AG10803 (cell line): ENCODE data around the gene BOD1.

Experiments
- DNase-seq: peaks from one replicate; pipeline ENCODE4 v3.0.0; 2010; ENCODE audit warnings: low read depth
- H3K4me3 ChIP-seq: 2 replicates; pipeline ENCODE4 v1.5.1; 2011; ENCODE audit warnings: mild to moderate bottlenecking, low read length, control low read depth
- TF ChIP-seq, protein P1 (sequence below): conservative IDR thresholded peaks from 2 replicates; pipeline ENCODE4 v1.5.1; 2011; ENCODE audit warnings: mild to moderate bottlenecking, low read length, control low read depth, inconsistent platforms

Gene BOD1

GRCh38 chr5:173625261-173625660 is 8.8 kb upstream of the BOD1 start:
- H3K4me3 ChIP-seq: no peak overlapping the region
- DNase-seq: no peak
- TF ChIP-seq, protein P1, sequence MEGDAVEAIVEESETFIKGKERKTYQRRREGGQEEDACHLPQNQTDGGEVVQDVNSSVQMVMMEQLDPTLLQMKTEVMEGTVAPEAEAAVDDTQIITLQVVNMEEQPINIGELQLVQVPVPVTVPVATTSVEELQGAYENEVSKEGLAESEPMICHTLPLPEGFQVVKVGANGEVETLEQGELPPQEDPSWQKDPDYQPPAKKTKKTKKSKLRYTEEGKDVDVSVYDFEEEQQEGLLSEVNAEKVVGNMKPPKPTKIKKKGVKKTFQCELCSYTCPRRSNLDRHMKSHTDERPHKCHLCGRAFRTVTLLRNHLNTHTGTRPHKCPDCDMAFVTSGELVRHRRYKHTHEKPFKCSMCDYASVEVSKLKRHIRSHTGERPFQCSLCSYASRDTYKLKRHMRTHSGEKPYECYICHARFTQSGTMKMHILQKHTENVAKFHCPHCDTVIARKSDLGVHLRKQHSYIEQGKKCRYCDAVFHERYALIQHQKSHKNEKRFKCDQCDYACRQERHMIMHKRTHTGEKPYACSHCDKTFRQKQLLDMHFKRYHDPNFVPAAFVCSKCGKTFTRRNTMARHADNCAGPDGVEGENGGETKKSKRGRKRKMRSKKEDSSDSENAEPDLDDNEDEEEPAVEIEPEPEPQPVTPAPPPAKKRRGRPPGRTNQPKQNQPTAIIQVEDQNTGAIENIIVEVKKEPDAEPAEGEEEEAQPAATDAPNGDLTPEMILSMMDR: no peak

- no peak for DNase-seq
- TF ChIP-seq, protein P1: no peak
Measured at GRCh38 chr5:173624282-173624681, 7.8 kb upstream of the BOD1 start.

GRCh38 chr5:173623789-173624188 is 7.3 kb upstream of the BOD1 start:
- TF ChIP-seq, protein P1: no peak
- H3K4me3 ChIP-seq: no peak overlapping the region
- no peak for DNase-seq

More at GRCh38 chr5:173624282-173624681, 7.8 kb upstream of the BOD1 start:
- H3K4me3 ChIP-seq: no peak overlapping the region

DNA sequence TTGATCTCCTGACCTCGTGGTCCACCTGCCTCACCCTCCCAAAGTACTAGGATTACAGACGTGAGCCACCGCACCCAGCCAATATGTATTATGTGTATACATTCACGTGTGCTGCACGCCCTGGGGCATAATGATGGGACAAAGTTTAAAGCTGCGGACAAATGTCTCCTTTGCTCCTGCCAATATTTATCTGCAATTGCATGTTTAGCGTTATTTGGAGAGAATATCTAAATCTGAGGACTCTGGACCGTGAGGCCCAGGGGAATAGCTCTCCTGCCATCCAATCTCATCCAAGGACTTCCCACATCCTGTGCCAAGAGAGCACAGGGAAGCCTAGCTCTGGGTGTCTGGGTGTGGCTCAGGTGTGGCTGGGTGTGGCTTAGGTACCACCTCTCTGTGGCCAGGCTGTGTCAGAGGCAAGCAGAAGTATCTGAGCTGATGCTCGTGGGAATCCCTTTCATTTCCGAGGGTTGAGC is 6.9 kb upstream of the BOD1 start:
- TF ChIP-seq, protein P1: no peak
- H3K4me3 ChIP-seq: no peak overlapping the region
- DNase-seq: no peak

DNA sequence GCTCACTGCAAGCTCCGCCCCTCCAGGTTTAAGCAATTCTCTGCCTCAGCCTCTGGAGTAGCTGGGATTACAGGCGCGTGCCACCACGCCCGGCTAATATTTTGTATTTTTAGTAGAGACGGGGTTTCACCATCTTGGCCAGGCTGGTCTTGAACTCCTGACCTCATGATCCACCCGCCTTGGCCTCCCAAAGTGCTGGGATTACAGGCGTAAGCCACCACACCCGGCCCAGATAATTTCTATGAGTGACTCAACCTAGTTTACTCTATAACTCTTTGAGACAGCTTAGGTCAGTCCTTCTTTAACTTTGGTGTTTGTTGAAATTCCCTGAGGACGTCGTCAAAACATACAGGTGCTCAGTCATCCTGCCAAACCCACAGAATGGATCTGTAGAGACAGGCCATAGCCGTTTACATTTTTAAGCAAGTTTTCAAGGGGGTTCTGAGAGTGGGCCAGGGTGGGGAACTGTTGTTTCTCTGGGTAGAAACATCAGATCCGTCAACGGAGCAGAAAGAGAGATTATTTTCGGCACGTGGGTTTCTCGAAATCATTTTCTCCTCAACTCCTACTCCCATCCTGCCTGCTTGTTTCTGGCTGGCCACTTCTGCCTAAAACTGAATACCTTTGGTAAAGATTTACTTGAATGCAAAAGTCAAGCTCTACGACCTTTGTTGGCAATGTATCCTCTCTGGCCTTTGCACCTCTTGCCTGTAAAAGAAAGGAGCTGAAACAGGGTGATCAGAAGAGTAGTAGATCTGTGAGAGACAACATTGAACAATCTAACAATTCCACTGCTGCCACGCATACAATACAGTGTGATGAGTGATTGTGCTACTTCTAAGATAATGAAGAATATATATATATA is 6.0 kb upstream of the BOD1 start:
- H3K4me3 ChIP-seq: no peak overlapping the region
- DNase-seq: no peak

GRCh38 chr5:173620784-173621183 is 4.3 kb upstream of the BOD1 start:
- TF ChIP-seq, protein P1: no peak
- no peak for DNase-seq
- H3K4me3 ChIP-seq: no peak overlapping the region

More for the DNA sequence above, 6.0 kb upstream of the BOD1 start:
- TF ChIP-seq, protein P1: no peak
